ENCODE results near the gene DALRD3.

Gene DALRD3

DNA sequence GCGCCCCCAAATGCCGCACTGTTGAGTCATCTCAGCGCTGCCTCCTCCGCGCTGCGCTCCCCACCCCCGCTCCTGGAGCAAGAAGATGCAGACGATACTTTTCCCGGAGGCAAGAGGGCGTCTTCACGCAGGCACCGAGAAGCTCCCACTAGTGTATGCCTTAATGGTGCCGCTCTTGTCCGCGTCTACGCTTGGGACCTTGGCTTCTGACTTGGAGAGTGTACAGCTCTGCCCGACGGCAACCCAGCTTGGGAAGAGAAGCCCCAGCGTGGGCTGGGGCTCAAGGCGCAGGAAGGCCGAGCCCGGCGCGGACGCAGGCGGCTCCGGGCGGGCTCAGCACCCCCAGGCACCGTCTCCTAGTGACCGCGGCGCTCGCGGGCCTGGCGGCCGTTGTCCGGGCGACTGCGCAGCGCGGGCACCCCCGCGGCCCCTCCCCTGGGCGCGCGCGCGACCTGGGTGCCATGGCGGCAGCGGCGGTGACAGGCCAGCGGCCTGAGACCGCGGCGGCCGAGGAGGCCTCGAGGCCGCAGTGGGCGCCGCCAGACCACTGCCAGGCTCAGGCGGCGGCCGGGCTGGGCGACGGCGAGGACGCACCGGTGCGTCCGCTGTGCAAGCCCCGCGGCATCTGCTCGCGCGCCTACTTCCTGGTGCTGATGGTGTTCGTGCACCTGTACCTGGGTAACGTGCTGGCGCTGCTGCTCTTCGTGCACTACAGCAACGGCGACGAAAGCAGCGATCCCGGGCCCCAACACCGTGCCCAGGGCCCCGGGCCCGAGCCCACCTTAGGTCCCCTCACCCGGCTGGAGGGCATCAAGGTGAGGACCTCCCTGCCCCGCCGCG is 28.4 kb downstream of the DALRD3 start, which contains the start of gene P4HTM:
P4HTM (plus strand) TSS at position 446 of the 840 bp plus-strand sequence; CDS start at position 462, 16 bp downstream.
- peak within 1 kb of the TSS; percentile 68 for H3K4me3 ChIP-seq (replicated peaks; ENCODE audit: insufficient read depth, low read length)
- peak within 1 kb of the TSS; percentile 74 for H3K27ac ChIP-seq (replicated peaks)
- H3K27me3 ChIP-seq (ENCODE audit: insufficient read depth, poor library complexity, severe bottlenecking), result no peaks in the 10 kb centered on the region
- DNase-seq (ENCODE audit: low read depth in 1 of 2, low spot score in 1 of 2), result peak; percentile 77 to 81
- TF ChIP-seq, protein P1, sequence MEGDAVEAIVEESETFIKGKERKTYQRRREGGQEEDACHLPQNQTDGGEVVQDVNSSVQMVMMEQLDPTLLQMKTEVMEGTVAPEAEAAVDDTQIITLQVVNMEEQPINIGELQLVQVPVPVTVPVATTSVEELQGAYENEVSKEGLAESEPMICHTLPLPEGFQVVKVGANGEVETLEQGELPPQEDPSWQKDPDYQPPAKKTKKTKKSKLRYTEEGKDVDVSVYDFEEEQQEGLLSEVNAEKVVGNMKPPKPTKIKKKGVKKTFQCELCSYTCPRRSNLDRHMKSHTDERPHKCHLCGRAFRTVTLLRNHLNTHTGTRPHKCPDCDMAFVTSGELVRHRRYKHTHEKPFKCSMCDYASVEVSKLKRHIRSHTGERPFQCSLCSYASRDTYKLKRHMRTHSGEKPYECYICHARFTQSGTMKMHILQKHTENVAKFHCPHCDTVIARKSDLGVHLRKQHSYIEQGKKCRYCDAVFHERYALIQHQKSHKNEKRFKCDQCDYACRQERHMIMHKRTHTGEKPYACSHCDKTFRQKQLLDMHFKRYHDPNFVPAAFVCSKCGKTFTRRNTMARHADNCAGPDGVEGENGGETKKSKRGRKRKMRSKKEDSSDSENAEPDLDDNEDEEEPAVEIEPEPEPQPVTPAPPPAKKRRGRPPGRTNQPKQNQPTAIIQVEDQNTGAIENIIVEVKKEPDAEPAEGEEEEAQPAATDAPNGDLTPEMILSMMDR (IDR thresholded peaks at IDR 0.05; ENCODE audit: insufficient read depth, low read length), result no peak
- peak; percentile 61 for TF ChIP-seq POLR2AphosphoS5 (IDR thresholded peaks at IDR 0.05; ENCODE audit: low read depth)

DNA sequence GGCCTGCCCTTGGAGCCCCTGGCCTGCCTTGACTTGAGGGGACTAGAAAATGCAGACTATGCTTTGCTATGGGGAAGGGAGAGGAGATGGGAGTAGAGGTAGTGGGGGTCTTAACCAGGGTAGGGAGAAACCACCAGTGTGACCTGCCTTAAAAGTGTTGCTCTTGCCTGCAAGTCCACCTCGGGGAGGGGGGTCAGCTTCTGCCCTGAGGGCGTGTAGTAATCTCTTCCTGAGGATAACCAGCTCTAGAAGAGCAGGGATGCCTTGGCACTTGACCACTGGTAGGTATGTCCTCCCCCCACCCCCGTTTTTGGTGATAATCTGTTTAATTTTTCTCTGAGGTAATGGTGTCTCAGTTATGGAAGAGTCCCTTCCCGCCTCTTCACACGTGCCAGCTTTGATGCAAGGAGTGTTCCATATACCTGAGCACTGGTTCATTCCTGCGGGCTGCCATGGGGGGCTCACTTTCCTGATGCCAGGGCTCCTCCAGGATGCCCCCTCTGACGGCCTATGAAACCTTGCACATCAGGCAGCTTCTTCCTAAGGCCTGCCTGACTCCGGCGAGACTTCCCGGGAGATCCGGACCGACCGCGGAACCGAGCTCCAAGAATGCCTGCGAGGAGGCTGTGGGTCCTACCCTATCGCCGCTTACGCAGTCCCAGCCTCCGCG is 29.1 kb downstream of the DALRD3 start:
- TF ChIP-seq, protein P2, sequence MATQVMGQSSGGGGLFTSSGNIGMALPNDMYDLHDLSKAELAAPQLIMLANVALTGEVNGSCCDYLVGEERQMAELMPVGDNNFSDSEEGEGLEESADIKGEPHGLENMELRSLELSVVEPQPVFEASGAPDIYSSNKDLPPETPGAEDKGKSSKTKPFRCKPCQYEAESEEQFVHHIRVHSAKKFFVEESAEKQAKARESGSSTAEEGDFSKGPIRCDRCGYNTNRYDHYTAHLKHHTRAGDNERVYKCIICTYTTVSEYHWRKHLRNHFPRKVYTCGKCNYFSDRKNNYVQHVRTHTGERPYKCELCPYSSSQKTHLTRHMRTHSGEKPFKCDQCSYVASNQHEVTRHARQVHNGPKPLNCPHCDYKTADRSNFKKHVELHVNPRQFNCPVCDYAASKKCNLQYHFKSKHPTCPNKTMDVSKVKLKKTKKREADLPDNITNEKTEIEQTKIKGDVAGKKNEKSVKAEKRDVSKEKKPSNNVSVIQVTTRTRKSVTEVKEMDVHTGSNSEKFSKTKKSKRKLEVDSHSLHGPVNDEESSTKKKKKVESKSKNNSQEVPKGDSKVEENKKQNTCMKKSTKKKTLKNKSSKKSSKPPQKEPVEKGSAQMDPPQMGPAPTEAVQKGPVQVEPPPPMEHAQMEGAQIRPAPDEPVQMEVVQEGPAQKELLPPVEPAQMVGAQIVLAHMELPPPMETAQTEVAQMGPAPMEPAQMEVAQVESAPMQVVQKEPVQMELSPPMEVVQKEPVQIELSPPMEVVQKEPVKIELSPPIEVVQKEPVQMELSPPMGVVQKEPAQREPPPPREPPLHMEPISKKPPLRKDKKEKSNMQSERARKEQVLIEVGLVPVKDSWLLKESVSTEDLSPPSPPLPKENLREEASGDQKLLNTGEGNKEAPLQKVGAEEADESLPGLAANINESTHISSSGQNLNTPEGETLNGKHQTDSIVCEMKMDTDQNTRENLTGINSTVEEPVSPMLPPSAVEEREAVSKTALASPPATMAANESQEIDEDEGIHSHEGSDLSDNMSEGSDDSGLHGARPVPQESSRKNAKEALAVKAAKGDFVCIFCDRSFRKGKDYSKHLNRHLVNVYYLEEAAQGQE (IDR thresholded peaks at IDR 0.05; ENCODE audit: insufficient replicate concordance, low read depth), result no peak
- TF ChIP-seq GABPA (IDR thresholded peaks at IDR 0.05; ENCODE audit: low read depth), result no peak
- TF ChIP-seq, protein P1 (IDR thresholded peaks at IDR 0.05; ENCODE audit: insufficient read depth, low read length), result no peak
- TF ChIP-seq SPI1 (IDR thresholded peaks at IDR 0.05; ENCODE audit: borderline replicate concordance, low read depth), result no peak
- no peak for TF ChIP-seq POLR2AphosphoS5 (IDR thresholded peaks at IDR 0.05; ENCODE audit: low read depth)
- Histone ChIP-seq H3K27me3 (ENCODE audit: insufficient read depth, poor library complexity, severe bottlenecking) (no peaks in the 10 kb centered on the region), H3K4me3 (replicated peaks; ENCODE audit: insufficient read depth, low read length) (peak overlapping the region; percentile 68), H3K27ac (replicated peaks) (peak overlapping the region; percentile 74)
- no peak for DNase-seq (ENCODE audit: low read depth in 1 of 2, low spot score in 1 of 2)

DNA sequence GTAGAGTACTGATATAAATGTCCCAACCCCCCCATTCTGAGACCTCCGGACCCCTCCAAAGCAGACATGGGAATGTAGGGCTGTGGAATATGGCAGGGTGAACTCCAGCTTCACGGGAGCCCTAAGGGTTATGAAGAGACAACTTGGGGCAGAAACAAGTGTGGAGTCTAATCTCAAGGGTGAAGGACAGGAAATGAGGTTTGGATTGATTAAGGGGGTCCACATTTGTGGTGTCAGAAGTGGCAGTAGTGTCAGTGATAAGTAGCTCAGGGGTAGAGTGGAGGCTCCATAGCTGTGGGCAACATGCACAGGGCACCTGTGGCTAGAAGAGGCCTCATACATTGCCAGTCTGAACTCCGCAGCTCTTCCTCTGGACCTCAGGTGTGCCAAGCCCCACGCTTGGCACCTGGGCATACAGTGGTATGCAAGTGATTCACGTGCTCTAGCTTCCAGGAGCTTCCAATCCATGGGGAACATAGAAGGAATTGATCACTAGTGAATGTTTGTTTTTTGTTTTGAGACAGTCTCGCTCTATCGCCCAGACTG is 32.5 kb downstream of the DALRD3 start:
- no peak overlapping the region for H3K4me3 ChIP-seq (replicated peaks; ENCODE audit: insufficient read depth, low read length)
- no peaks in the 10 kb centered on the region for H3K27me3 ChIP-seq (ENCODE audit: insufficient read depth, poor library complexity, severe bottlenecking)
- no peak overlapping the region for H3K27ac ChIP-seq (replicated peaks)
- no peak for TF ChIP-seq SPI1 (IDR thresholded peaks at IDR 0.05; ENCODE audit: borderline replicate concordance, low read depth)
- TF ChIP-seq POLR2AphosphoS5 (IDR thresholded peaks at IDR 0.05; ENCODE audit: low read depth), result no peak
- TF ChIP-seq, protein P2 (IDR thresholded peaks at IDR 0.05; ENCODE audit: insufficient replicate concordance, low read depth), result no peak
- TF ChIP-seq GABPA (IDR thresholded peaks at IDR 0.05; ENCODE audit: low read depth), result no peak
- TF ChIP-seq, protein P1 (IDR thresholded peaks at IDR 0.05; ENCODE audit: insufficient read depth, low read length), result no peak
- DNase-seq (ENCODE audit: low read depth in 1 of 2, low spot score in 1 of 2), result no peak
